GM19193 (cell line): ENCODE measurements around the gene TIMM44.

Source experiments
- POLR2A ChIP-seq: IDR thresholded peaks from 4 replicates; pipeline ENCODE4 v1.6.1; 2011; ENCODE audit not compliant: insufficient read depth, insufficient read length; ENCODE audit errors: extremely low read depth

The TIMM44 gene

GRCh38 chr19:7917267-7918061, 26.0 kb downstream of the TIMM44 start:
- no peak for TF ChIP-seq POLR2A

GRCh38 chr19:7916955-7917266, 26.6 kb downstream of the TIMM44 start:
- TF ChIP-seq POLR2A, result no peak

DNA sequence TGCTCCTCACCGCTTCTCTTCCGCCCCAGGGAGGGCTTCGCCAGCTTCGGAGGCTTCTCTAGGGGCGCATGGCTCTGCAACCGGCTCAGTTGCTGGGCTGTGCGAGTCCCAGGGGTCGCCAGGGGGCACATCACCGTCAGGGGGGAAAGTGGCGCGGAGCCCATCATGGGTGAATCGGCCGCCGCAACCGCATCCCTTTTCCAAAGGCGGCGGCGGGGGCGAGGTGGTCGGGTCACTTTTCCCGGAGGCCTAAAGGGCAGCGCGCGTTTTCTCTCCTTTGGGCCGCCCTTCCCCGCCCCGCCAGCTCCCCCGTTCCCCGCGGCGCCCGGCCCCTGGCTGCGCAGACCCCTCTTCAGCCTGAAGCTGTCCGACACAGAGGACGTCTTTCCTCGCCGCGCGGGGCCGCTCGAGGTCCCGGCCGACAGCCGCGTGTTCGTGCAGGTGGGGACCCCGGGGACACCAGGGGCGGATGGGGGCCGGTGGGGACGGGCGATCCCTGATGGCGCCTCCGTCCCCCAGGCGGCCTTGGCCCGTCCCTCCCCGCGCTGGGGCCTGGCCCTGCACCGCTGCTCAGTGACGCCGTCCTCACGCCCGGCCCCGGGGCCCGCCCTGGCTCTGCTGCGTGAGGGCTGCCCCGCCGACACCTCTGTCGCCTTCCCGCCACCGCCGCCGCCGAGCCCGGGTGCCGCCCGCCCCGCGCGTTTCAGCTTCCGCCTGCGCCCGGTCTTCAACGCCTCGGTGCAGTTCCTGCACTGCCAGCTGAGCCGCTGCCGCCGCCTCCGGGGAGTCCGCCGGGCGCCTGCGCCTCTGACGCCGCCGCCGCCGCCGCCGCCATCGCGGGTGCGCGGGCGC, 27.1 kb downstream of the TIMM44 start:
- no peak for TF ChIP-seq POLR2A

DNA sequence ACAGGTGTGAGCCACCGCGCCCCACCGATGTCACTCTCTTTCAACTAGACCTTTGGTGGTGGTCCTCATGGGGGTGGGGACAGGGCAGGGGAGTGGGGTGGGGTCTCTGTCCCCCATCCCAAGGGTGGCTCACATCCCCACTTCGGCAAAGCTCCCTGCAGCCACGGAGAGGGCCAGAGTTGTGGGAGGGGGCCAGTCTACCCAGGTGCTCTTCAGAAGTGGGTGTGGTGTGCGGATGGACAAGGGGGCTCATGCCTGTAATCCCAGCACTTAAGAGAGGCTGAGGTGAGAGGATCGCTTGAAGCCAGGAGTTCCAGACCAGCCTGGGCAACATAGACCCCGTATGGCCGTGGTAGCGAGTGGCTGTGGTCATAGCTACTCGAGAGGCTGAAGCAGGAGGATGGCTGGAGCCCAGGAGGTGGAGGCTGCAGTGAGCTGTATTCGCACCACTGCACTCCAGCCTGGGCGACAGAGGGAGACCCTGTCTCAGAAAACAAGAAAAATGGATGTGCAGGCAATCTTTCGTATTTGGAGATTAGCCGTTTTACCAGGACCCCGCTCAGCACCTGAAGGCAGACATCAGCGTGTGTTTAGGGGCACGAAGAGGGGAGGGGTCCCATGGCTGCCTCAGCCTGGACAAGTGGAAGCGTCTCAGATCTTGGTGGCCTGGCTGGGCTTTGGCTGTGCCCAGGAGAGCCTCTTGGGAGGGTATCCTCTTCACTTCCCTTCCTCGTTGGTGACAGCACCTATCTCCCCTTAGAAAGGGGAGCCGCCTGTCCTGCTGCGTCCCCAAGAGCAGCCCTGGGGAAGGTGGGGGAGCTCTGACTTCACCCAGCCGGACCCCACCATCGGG, 28.0 kb downstream of the TIMM44 start:
- TF ChIP-seq POLR2A, result no peak

- no peak for TF ChIP-seq POLR2A
These were observed 28.8 kb downstream of the TIMM44 start, which contains the start of gene TGFBR3L for GRCh38 chr19:7914598-7915045. Gene TGFBR3L, plus strand, starts transcription at chr19:7914830.

DNA sequence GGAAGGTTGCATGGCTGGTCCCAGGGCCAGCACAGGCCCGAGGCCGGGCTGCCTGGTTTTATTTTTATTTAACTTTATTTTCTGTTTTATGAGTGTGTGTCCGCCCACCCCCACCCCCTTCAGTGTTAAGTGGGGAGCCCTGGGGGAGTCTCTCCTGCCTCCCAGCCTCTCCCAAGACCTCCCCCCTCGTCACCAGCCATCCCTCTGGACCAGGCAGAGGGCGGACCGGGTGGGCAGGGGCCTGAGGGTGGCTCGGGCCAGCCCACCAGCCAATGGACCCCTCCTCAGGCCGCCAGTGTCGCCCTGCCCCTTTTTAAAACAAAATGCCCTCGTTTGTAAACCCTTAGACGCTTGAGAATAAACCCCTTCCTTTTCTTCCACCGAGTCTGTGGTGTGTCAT, 29.4 kb downstream of the TIMM44 start:
- no peak for TF ChIP-seq POLR2A

- no peak for TF ChIP-seq POLR2A
These were observed 29.8 kb downstream of the TIMM44 start for GRCh38 chr19:7913652-7914051.

DNA sequence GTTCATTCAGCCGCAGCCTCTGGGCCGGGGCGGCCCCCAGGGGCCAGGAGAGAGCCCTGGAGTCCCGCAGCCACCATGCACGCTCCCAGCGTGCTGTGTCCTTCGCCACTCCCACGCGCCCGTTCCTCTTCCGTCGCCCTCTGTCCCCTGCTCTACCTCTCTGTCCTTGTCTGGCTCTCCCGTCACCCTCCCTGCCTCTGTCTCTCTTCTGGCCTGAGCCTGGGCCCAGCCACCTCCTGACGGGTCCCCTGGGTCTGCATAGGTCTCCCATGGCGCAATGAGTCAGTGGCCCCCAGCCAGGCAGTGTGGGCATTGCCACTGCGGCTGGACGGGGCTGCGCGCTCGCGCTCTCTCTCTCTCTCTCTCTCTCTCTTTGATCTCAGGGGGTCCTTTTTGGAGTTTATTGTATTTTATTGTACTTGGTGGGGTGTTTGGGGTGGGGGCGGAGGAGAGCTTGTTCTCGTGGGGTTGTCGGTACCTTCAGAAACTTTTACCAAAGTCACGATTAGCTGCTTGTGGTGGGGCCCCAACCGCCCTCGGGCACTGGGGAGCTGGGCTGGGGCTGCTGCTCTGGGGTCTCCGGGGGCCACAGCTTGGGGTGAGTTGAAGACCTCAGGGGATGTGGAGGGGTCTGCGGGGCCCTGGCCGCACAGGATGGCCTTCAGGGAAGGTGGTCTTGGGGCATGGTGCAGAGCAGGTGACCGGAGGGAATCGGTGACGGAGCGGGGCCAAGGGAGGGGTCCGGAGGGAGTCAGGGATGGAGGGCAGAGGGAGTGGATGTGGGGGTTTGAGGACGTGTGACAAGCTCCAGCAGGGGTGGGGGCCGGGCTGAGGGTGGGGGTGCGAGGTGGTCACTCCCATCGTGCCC, 30.5 kb downstream of the TIMM44 start:
- no peak for TF ChIP-seq POLR2A

GRCh38 chr19:7912144-7912696, 31.2 kb downstream of the TIMM44 start:
- TF ChIP-seq POLR2A, result no peak

DNA sequence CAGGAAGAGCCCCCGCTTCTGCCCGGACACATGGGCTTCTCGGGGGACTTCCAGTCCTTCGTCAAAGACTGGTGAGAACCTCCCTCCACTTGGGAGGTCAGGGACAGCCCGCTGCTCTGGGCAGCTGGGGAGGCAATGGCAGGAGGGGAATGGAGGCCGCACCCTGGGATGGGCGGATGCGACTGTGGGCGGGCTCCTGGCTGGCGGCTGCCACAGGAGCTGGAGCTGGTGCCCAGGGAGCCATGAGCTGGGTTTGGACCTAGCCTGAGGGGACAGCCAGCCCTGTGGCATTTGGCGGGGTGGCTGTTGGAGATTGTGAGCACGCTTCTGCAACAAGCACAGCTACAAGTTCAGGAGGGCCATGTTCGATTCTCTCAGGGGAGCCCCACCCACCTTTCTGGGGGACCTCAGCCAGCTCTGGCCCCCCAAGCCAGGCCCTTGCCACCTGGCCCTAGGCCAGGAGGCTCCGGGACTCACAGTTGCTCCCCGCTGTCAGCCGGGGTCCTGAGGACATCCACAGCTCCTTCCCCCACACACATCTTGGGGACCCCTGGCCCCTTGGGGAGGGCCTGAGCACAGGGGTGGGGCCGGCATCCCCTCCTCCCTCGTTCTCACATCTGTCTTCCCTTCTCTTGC, 31.8 kb downstream of the TIMM44 start:
- TF ChIP-seq POLR2A, result no peak

DNA sequence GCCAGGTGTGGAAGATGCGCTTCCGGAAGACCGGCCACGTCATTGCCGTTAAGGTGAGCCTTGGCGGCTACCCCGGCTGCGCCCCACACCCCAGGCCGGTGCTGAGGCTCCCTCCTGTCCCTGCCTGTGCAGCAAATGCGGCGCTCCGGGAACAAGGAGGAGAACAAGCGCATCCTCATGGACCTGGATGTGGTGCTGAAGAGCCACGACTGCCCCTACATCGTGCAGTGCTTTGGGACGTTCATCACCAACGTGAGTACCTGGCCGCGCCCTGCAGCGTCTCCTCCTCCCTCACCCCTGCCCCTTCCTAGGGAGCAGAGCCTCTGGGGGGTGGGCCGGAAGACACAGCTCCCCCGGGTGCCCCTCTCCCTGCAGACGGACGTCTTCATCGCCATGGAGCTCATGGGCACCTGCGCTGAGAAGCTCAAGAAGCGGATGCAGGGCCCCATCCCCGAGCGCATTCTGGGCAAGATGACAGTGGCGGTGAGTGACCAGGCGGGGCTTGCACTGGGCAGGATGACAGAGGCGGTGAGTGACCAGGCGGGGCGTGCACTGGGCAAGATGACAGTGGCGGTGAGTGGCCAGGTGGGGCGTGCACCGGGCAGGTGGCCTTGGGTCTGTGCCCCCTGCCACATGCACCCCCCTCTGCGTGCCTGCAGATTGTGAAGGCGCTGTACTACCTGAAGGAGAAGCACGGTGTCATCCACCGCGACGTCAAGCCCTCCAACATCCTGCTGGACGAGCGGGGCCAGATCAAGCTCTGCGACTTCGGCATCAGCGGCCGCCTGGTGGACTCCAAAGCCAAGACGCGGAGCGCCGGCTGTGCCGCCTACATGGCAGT, 32.9 kb downstream of the TIMM44 start:
- no peak for TF ChIP-seq POLR2A

- TF ChIP-seq POLR2A, result no peak
These were observed 33.9 kb downstream of the TIMM44 start for GRCh38 chr19:7909471-7910067.
